Measurements from ENCODE around the gene CLK1.

- TF ChIP-seq CTCF (IDR thresholded peaks at IDR 0.05; ENCODE audit: insufficient read depth, low read depth, low read length) (no peak), EZH2 (IDR thresholded peaks at IDR 0.05; ENCODE audit: insufficient read depth, low read length) (no peak)
Observed at GRCh38 chr2:200834701-200835100, 29.8 kb downstream of the CLK1 start.
